Panc1 (cell line): ENCODE results near the gene ATP11A.

Experiments used
- POLR2AphosphoS5 ChIP-seq: IDR thresholded peaks from 2 replicates; pipeline ENCODE4 v1.6.1; 2012; ENCODE audit warnings: mild to moderate bottlenecking, low read depth, low read length, moderate library complexity
- SIN3A ChIP-seq: IDR thresholded peaks from 2 replicates; pipeline ENCODE4 v1.6.1; 2012; ENCODE audit warnings: low read depth, mild to moderate bottlenecking, low read length, moderate library complexity, borderline replicate concordance; ENCODE audit not compliant: insufficient read depth
- TCF7L2 ChIP-seq: IDR thresholded peaks from 2 replicates; pipeline ENCODE4 v1.6.1; 2011; ENCODE audit warnings: mild to moderate bottlenecking, low read depth, low read length, inconsistent platforms
- TF ChIP-seq, protein P1 (sequence below): fragments of 450-650 bp; IDR thresholded peaks from 2 replicates; pipeline ENCODE4 v1.5.1; 2017; ENCODE audit warnings: mild to moderate bottlenecking
- TF ChIP-seq, protein P2 (sequence below), 2 experiments: IDR thresholded peaks; 2 replicates each; pipeline ENCODE4 v1.6.1; 2011 to 2012; ENCODE audit warnings: low read depth in 2 of 2, control low read depth in 1 of 2, low read length in 1 of 2, mild to moderate bottlenecking in 1 of 2, moderate library complexity in 1 of 2; ENCODE audit not compliant: insufficient read depth in 1 of 2

DNA sequence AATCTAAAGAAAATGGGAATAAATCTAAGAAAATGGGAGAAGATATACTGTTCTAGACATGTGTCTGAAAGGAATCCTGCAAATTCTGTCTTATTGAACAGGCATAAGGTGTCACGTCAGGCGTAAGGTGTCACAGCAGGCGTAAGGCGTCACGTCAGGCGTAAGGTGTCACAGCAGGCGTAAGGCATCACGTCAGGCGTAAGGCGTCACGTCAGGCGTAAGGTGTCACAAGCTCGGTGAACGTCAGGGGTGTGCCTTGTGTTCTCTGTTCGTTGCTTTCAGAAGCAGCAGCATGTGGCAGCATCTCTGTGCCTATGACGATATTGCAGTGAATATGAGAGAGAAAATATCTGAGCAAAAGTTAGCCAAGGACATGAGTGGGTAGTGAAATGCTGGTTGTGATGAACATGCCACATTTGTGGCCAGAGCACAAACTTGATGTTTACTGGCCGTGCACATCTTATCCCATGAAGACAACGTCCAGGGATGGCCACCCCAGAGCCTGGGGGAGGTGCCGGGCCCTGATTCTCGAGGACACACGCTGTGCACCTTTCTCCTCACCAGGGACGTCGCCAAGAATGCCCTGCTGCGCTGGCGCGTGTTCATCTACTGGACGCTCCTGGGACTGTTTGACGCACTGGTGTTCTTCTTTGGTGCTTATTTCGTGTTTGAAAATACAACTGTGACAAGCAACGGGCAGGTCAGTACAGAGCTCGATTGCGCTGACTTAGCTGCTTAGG, 172.2 kb downstream of the ATP11A start:
- TF ChIP-seq, protein P1, sequence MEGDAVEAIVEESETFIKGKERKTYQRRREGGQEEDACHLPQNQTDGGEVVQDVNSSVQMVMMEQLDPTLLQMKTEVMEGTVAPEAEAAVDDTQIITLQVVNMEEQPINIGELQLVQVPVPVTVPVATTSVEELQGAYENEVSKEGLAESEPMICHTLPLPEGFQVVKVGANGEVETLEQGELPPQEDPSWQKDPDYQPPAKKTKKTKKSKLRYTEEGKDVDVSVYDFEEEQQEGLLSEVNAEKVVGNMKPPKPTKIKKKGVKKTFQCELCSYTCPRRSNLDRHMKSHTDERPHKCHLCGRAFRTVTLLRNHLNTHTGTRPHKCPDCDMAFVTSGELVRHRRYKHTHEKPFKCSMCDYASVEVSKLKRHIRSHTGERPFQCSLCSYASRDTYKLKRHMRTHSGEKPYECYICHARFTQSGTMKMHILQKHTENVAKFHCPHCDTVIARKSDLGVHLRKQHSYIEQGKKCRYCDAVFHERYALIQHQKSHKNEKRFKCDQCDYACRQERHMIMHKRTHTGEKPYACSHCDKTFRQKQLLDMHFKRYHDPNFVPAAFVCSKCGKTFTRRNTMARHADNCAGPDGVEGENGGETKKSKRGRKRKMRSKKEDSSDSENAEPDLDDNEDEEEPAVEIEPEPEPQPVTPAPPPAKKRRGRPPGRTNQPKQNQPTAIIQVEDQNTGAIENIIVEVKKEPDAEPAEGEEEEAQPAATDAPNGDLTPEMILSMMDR = no peak
- TF ChIP-seq, protein P2, sequence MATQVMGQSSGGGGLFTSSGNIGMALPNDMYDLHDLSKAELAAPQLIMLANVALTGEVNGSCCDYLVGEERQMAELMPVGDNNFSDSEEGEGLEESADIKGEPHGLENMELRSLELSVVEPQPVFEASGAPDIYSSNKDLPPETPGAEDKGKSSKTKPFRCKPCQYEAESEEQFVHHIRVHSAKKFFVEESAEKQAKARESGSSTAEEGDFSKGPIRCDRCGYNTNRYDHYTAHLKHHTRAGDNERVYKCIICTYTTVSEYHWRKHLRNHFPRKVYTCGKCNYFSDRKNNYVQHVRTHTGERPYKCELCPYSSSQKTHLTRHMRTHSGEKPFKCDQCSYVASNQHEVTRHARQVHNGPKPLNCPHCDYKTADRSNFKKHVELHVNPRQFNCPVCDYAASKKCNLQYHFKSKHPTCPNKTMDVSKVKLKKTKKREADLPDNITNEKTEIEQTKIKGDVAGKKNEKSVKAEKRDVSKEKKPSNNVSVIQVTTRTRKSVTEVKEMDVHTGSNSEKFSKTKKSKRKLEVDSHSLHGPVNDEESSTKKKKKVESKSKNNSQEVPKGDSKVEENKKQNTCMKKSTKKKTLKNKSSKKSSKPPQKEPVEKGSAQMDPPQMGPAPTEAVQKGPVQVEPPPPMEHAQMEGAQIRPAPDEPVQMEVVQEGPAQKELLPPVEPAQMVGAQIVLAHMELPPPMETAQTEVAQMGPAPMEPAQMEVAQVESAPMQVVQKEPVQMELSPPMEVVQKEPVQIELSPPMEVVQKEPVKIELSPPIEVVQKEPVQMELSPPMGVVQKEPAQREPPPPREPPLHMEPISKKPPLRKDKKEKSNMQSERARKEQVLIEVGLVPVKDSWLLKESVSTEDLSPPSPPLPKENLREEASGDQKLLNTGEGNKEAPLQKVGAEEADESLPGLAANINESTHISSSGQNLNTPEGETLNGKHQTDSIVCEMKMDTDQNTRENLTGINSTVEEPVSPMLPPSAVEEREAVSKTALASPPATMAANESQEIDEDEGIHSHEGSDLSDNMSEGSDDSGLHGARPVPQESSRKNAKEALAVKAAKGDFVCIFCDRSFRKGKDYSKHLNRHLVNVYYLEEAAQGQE (IDR thresholded peaks at IDR 0.05; ENCODE audit: insufficient read depth in 1 of 2, low read depth in 2 of 2, low read length in 1 of 2) = no peak
- TF ChIP-seq TCF7L2 (no peak), POLR2AphosphoS5 (no peak), SIN3A (no peak)
